ENCODE data around the gene XG.
"Not testable (repeated sequence)": the region's sequence is repeated elsewhere in the genome, so short reads cannot be mapped to it uniquely, and the experiment has no call there.

- TF ChIP-seq CTCF (IDR thresholded peaks at IDR 0.05; ENCODE audit: low read length); EZH2 (IDR thresholded peaks at IDR 0.05; ENCODE audit: borderline replicate concordance, low read length): not testable (repeated sequence)
Measured at GRCh38 chrX:2752441-2752840, 601 bp downstream of the XG start.

All from OCI-LY1 (cell line).